Inflammatory macrophage treated with lipopolysaccharide for 1 hour (primary cell): Measurements from ENCODE around the gene LRRC25.
"Not testable (repeated sequence)": the region's sequence is repeated elsewhere in the genome, so short reads cannot be mapped to it uniquely, and the experiment has no call there.

ENCODE experiments used
- DNase-seq, 2 donors: peaks; one replicate each; pipeline ENCODE4 v3.0.0-alpha.2; 2020 to 2022

Gene LRRC25

GRCh38 chr19:18373892-18374629 is 23.4 kb downstream of the LRRC25 start:
- peak; percentile 94 to 98 for DNase-seq

DNA sequence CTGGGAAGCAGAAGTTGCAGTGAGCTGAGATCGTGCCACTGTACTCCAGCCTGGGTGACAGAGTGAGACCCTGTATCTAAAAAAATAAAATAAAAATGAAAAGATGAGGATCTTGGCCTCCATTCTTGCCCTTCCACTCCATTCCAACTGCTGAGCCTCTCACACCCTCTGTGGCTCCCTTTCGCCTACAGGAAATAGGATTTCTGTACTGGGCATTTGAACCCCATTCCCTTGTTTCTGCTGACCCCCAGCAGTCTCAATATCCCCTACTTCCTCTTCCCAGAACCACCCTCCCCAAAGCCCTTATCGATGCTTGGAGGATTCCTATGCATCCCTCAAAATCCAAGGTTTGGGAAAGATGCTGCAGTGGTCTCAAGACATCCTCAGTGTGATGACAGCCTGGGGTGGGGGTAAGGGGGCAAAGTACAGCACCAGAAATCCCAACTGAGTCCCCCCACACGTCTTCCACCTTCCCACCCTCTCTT is 24.0 kb downstream of the LRRC25 start:
- DNase-seq, result no peak

DNA sequence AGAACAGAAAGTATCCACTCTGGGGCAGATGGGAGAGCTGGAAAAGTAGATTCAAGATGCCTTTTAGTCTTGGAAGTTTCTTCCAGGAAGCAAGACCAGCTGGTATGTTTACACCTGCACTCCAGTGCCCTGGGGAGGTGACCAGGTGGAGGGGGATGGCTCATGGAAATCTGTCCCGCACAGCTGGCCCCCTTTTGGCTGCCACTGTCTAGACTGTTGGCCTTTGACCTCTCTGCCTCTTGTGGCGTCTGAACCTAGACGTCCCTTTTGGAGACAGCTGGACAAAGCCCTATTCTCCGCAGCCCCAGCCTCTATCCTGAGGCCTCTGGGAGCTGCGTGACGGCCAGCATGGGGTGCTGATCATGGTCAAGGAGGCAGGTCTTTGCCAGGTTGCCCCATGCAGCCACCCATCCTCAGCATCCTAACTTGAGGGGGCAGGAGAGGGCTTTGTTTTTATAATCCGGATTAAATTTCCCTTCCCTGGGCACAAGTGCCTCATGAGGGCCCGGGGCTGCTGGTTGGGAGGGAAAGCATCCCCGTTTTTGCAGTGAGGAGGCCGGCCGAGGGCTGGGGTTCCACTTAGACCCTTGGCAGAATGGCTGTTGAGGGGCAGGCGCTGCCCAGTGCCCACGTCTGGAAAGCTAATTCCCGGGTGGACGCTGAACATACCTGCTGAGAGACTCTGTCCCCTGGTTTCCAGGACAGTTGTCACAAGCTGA is 28.8 kb downstream of the LRRC25 start:
- no peak for DNase-seq

GRCh38 chr19:18366021-18366435 is 31.4 kb downstream of the LRRC25 start:
- peak; percentile 64 to 70 for DNase-seq

DNA sequence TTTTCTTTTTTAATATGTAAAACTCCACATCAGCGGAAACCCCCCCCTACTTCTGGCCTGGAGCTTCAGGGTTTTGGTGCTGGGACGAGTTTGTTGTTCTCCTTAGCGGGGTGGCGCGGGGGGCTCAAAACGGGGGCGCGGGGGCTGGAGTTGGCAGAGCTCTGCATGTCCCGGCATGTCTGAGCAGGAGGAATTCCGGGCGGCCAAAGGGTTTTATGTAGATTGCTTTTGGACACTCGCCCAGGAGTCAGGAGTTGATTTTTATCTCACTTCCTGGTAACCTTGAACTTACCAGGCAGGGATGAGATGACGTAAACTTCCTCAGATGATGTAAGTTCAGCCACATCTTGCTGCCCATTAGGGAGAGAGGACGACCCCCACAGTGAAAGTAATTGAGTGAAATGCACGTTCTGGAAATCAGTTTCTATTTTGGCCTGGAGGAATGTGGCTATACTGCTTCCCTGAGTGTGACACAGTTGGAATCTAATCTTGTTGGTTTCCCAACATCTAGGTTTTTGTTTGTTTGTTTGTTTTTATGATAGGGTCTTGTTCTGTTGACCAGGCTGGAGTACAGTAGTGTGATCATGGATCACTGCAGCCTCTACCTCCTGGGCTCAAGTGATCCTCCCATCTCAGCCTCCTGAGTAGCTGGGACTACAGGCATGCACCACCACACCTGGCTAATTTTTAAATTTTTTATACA is 32.4 kb downstream of the LRRC25 start:
- peak; percentile 75 to 85 for DNase-seq

DNA sequence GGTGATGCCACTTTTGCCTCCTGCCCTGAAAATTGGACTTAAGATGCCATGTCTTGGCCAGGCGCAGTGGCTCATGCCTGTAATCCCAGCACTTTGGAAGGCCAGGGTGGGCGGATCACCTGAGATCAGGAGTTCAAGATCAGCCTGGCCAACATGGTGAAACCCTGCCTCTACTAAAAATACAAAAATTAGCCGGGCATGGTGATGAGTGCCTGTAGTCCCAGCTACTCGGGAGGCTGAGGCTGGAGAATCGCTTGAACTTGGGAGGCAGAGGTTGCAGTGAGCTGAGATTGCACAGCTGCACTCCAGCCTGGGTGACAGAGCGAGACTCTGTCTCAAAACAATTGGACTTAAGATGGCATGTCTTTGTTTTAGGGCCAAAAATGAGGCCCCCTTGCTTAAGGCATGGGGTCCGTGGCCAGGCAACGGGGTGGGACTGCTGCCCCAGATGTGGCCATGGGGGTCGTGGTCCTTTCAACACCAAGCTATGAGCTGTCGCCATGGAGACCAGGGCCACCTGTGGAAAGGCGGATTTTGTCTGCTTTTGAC is 33.1 kb downstream of the LRRC25 start:
- DNase-seq, result not testable (repeated sequence)

- no peak for DNase-seq
Measured at GRCh38 chr19:18363787-18364186, 33.6 kb downstream of the LRRC25 start.

DNA sequence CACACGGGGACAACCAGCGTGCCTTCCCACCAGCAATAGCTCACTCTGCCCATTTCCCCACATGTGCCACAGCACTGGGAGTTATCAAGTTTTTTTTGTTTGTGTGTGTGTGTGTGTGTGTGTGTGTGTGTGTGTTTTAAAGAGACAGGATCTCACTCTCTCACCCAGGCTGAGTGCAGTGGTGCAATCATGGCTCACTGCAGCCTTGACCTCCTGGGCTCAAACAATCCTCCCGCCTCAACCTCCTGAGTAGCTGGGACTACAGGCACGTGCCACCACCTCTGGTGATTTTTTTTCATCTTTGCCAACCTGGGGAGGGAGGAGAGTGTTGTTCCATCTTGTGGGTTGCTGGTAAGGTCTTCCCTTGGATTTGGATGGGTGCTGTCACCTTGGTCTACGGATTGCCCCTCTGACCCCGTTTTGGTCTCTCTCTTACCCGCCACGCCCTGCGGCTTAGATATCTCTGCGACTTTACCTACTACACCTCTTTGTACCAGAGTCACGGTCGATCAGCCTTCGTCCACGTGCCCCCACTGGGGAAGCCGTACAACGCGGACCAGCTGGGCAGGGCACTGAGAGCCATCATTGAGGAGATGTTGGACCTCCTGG is 34.4 kb downstream of the LRRC25 start:
- no peak for DNase-seq

DNA sequence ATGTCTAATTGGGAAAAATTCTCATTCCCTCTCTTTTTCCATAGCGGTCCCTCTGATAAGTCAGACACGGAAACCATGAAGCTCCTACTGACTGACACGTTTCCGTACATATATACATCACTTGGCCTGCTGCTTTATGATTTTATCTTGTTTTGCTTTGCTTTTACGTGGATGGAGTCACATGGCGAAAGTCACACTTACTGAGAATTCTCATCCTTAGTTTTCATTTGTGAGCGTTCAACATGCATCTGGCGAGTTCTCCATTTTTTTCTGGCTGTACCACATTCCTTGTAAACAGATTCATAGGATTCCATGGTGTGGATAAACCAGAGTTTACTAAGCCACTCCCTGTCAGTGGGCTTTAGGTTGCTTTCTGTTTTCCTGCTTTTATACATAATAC is 35.8 kb downstream of the LRRC25 start:
- no peak for DNase-seq

- no peak for DNase-seq
Measured at GRCh38 chr19:18357041-18357440, 40.4 kb downstream of the LRRC25 start.

DNA sequence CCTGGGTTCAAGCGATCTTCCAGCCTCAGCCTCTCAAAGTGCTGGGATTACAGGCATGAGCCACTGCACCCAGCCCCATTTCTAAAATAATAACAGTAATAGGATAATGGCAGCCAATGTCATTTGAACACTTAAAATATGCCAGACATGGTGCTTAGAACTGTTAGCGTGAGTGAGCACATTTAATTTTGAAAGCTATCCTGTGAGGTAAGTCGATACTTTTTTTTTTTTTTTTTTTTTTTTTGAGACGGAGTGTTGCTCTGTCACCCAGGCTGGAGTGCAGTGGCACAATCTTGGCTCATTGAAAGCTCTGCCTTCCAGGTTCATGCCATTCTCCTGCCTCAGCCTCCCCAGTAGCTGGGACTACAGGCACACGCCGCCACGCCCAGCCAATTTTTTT is 42.7 kb downstream of the LRRC25 start:
- DNase-seq, result not testable (repeated sequence)

DNA sequence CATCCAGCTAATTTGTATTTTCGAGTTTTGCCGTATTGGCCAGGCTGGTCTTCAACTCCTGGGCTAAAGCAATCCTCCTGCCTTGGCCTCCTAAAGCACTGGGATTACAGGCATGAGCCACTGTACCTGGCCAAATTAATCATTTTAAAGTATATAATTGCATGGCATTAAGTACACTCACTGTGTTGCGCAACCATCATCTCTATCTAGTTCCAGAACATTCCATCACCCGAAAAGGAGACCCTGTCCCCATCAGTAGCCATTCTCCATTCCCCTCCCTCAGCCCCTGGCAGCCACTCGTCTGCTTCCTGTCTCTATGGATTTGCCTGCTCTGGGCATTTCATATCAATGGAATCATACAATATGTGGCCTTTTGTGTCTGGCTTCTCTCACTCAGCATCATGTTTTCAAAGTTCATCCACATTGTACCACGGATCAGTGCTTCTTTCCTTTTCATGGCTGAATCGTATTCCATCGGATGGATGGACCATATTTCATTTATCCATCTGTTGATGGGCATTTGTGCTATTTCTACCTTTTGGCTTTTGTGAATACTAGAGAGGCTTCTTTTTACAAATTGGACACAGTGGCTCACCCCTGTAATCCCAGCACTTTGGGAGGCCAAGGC is 43.9 kb downstream of the LRRC25 start:
- no peak for DNase-seq

DNA sequence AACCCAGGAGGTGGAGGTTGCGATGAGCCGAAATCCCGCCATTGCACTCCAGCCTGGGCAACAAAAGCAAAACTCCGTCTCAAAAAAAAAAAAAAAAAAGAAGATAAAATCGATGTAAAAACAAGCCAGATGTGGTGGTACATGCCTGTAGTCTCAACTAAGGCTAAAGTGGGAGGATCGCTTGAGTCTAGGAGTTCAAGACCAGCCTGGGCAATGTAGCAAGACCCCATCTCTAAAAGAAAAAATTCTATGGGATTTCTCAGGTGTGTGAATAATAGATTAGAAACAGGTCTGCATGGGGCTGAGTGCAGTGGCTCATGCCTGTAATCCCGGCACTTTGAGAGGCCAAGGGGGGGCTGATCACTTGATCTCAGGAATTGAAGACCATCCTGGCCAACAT is 45.9 kb downstream of the LRRC25 start:
- DNase-seq, result no peak

- no peak for DNase-seq
Measured at GRCh38 chr19:18350490-18350889, 46.9 kb downstream of the LRRC25 start.

GRCh38 chr19:18349524-18350128 is 47.8 kb downstream of the LRRC25 start:
- DNase-seq, result peak; percentile 22 to 86

GRCh38 chr19:18348818-18349339 is 48.5 kb downstream of the LRRC25 start:
- DNase-seq, result not testable (repeated sequence)

GRCh38 chr19:18348171-18348570 is 49.3 kb downstream of the LRRC25 start:
- DNase-seq, result no peak

DNA sequence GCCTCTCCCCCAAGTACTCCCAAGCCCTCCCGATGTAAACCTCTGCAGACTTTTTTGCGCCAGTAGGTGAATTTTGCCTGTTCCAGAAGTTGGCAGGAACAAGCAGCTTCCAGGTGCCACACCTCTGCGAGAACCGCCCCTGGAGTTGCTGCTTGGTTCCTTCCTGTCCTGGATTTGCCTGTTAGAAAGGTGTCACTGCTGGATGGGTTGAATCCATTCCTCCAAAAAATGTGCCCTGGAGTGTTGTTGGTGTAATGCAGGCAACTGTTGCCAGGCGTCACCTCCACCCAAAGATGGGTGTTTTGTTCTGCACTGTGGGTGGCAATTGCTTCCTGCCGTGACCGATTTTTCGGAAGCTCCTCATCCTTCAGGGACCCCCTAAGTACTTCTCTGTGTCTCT is 51.3 kb downstream of the LRRC25 start:
- no peak for DNase-seq

- no peak for DNase-seq
Measured at GRCh38 chr19:18345296-18345695, 52.1 kb downstream of the LRRC25 start.

DNA sequence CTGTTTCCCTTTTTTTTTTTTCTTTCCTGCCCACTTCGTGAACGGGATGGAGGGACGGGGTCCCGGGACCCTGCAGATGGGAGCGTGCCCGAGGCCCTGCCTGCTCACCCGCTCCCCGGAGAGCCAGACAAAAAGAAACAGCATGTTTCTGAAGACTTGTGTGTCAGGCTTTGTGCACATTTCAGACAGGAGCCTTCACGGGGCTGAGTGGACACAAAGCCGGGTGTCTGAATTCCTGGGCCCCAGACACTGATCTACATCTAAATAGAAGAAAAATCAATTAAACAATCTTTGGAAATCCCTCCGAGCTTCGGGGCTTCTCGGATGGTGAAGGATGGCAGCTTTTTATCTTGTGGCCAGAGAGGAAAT is 52.9 kb downstream of the LRRC25 start:
- no peak for DNase-seq

GRCh38 chr19:18342090-18342632 is 55.3 kb downstream of the LRRC25 start:
- DNase-seq, result no peak
